GM23338 (cell line): ENCODE data around the gene WNT9A.

Source experiments
- CREB1 ChIP-seq: fragments of 250-450 bp; sonication (Bioruptor Pico); IDR thresholded peaks from 2 replicates; pipeline ENCODE4 v1.5.0; 2020; ENCODE audit warnings: low read depth, mild to moderate bottlenecking, moderate library complexity
- EZH2 ChIP-seq: fragments of 200-600 bp; sonication (generic); IDR thresholded peaks from one replicate; pipeline ENCODE4 v1.8.0; 2017; ENCODE audit warnings: antibody characterized with exemption, mild to moderate bottlenecking, low read depth; ENCODE audit not compliant: unreplicated experiment
- TF ChIP-seq, protein P1 (sequence below), 2 experiments: fragments of 200-600 bp in 1 of 2; sonication (generic) in 1 of 2; conservative IDR thresholded peaks; 2 replicates each; pipeline versions ENCODE4 v1.5.1 to v1.6.1; 2016 to 2017; ENCODE audit warnings: antibody characterized with exemption in 2 of 2, low read depth in 2 of 2, mild to moderate bottlenecking in 2 of 2, moderate library complexity in 1 of 2

DNA sequence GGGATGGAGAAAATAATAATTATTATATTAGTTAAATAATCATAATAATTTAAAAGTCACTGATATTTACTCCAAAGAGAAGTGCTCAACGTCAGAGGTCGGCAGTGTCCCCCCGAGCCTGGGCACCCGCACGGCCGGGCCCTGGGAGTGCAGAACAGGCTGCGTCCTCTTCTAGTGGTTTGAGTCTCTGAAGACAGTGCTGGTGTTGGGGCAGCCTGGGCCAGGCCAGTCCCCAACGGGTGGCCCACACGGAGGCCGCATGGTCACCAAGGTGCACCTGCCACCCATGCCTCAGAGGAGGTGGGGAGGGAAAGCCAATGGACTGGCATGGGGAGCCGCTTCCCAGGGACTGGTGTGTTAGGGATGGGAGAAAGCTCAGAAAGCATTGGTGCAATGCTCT, 27.3 kb downstream of the WNT9A start:
- TF ChIP-seq EZH2 (no peak), CREB1 (no peak)
- TF ChIP-seq, protein P1, sequence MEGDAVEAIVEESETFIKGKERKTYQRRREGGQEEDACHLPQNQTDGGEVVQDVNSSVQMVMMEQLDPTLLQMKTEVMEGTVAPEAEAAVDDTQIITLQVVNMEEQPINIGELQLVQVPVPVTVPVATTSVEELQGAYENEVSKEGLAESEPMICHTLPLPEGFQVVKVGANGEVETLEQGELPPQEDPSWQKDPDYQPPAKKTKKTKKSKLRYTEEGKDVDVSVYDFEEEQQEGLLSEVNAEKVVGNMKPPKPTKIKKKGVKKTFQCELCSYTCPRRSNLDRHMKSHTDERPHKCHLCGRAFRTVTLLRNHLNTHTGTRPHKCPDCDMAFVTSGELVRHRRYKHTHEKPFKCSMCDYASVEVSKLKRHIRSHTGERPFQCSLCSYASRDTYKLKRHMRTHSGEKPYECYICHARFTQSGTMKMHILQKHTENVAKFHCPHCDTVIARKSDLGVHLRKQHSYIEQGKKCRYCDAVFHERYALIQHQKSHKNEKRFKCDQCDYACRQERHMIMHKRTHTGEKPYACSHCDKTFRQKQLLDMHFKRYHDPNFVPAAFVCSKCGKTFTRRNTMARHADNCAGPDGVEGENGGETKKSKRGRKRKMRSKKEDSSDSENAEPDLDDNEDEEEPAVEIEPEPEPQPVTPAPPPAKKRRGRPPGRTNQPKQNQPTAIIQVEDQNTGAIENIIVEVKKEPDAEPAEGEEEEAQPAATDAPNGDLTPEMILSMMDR (conservative IDR thresholded peaks at IDR 0.05; ENCODE audit: low read depth in 2 of 2) = no peak
